ENCODE data around the gene CIDEA. TPM values are rescaled to one million over a fixed set of nuclear protein-coding genes. Genes with fewer than 3 reads are reported as not detected.
"Not testable (repeated sequence)": the region's sequence is repeated elsewhere in the genome, so short reads cannot be mapped to it uniquely, and the experiment has no call there.

Gene CIDEA
- not detected in 2 replicates for total RNA-seq (2014; rRNA removed; shearing (Covaris generic))
- not detected in 2 replicates for polyA plus RNA-seq (2014; cell fraction: nucleus; rRNA removed)

GRCh38 chr18:12254136-12254819, at the start of gene CIDEA:
Gene CIDEA (plus strand): TSS chr18:12254361. CDS start chr18:12254384, 23 bp downstream.
- no peak for DNase-seq (ENCODE audit: extremely low read depth, low read depth)

- not testable (repeated sequence) for DNase-seq (ENCODE audit: extremely low read depth, low read depth)
Observed at GRCh38 chr18:12208296-12209153, 45.6 kb upstream of the CIDEA start.

GRCh38 chr18:12212308-12212707, 41.9 kb upstream of the CIDEA start:
- DNase-seq (ENCODE audit: extremely low read depth, low read depth): not testable (repeated sequence)

GRCh38 chr18:12214296-12215005, 39.7 kb upstream of the CIDEA start:
- DNase-seq (ENCODE audit: extremely low read depth, low read depth): not testable (repeated sequence)

GRCh38 chr18:12216471-12216870, 37.7 kb upstream of the CIDEA start:
- DNase-seq (ENCODE audit: extremely low read depth, low read depth): not testable (repeated sequence)

- DNase-seq (ENCODE audit: extremely low read depth, low read depth): not testable (repeated sequence)
Observed at GRCh38 chr18:12218603-12219002, 35.6 kb upstream of the CIDEA start.

- DNase-seq (ENCODE audit: extremely low read depth, low read depth): not testable (repeated sequence)
Observed at GRCh38 chr18:12222041-12222440, 32.1 kb upstream of the CIDEA start.

GRCh38 chr18:12223326-12223725, 30.8 kb upstream of the CIDEA start:
- not testable (repeated sequence) for DNase-seq (ENCODE audit: extremely low read depth, low read depth)

- DNase-seq (ENCODE audit: extremely low read depth, low read depth): not testable (repeated sequence)
Observed at GRCh38 chr18:12226807-12227206, 27.4 kb upstream of the CIDEA start.

- not testable (repeated sequence) for DNase-seq (ENCODE audit: extremely low read depth, low read depth)
Observed at GRCh38 chr18:12227399-12228186, 26.6 kb upstream of the CIDEA start.

GRCh38 chr18:12228308-12228707, 25.9 kb upstream of the CIDEA start:
- DNase-seq (ENCODE audit: extremely low read depth, low read depth): not testable (repeated sequence)

GRCh38 chr18:12230561-12230960, 23.6 kb upstream of the CIDEA start:
- DNase-seq (ENCODE audit: extremely low read depth, low read depth): not testable (repeated sequence)

GRCh38 chr18:12231040-12231882, 22.9 kb upstream of the CIDEA start:
- no peak for DNase-seq (ENCODE audit: extremely low read depth, low read depth)

GRCh38 chr18:12231986-12232385, 22.2 kb upstream of the CIDEA start:
- DNase-seq (ENCODE audit: extremely low read depth, low read depth): no peak

- no peak for DNase-seq (ENCODE audit: extremely low read depth, low read depth)
Observed at GRCh38 chr18:12233378-12233777, 20.8 kb upstream of the CIDEA start.

GRCh38 chr18:12234451-12235190, 19.5 kb upstream of the CIDEA start:
- DNase-seq (ENCODE audit: extremely low read depth, low read depth): no peak

GRCh38 chr18:12236141-12236540, 18.0 kb upstream of the CIDEA start:
- no peak for DNase-seq (ENCODE audit: extremely low read depth, low read depth)

All from NCI-H460 (cell line).